ENCODE data around the gene CEBPZ. TPM values are rescaled to one million over a fixed set of nuclear protein-coding genes. Genes with fewer than 3 reads are reported as not detected.

CEBPZ gene
- total and polyA plus RNA-seq, 2 of the 13 experiments (the other 11 are each of a cell fraction or from before 2014, with no cell fraction given), result 14.4 to 117 TPM

- 0 out of 2 replicates have a peak, but pooled peaks have one; percentile 10 for TF ChIP-seq FLYWCH1 (CRISPR knock-in tag; IDR thresholded peaks at IDR 0.05)
- TF ChIP-seq SOX6 (IDR thresholded peaks at IDR 0.05), result no peak
- TF ChIP-seq SOX6 (CRISPR knock-in tag; IDR thresholded peaks at IDR 0.05), result peak; percentile 58; the same call in 1 of the 2 replicates
- TF ChIP-seq TOE1 (CRISPR knock-in tag; IDR thresholded peaks at IDR 0.05), result no peak
- no peak; the same call in none of the 2 replicates for TF ChIP-seq GABPA (IDR thresholded peaks at IDR 0.05; ENCODE audit: low read depth, low read length)
- TF ChIP-seq GABPA (CRISPR knock-in tag; IDR thresholded peaks at IDR 0.05; ENCODE audit: low read depth), result peak; percentile 88
- peak; percentile 68; the same call in 1 of the 2 replicates for TF ChIP-seq NCOA1 (CRISPR knock-in tag; IDR thresholded peaks at IDR 0.05)
- TF ChIP-seq ZNF574 (CRISPR knock-in tag; IDR thresholded peaks at IDR 0.05), result peak; percentile 77
- TF ChIP-seq REXO4 (CRISPR knock-in tag; IDR thresholded peaks at IDR 0.05; ENCODE audit: borderline replicate concordance), result no peak; the same call in 1 of the 2 replicates
- no peak for TF ChIP-seq ELK4 (CRISPR knock-in tag; IDR thresholded peaks at IDR 0.05; ENCODE audit: borderline replicate concordance)
- TF ChIP-seq ZNF7 (CRISPR knock-in tag; IDR thresholded peaks at IDR 0.05), result no peak; the same call in 1 of the 2 replicates
- no peak for TF ChIP-seq NPAS2 (CRISPR knock-in tag; IDR thresholded peaks at IDR 0.05; ENCODE audit: borderline replicate concordance)
- peak; percentile 99 for TF ChIP-seq ZNF225 (CRISPR knock-in tag; IDR thresholded peaks at IDR 0.05)
- TF ChIP-seq ZNF629 (CRISPR knock-in tag; conservative IDR thresholded peaks at IDR 0.05), result peak; percentile 29
- no peak for TF ChIP-seq ZKSCAN1 (IDR thresholded peaks at IDR 0.05; ENCODE audit: low read length)
- no peak; the same call in 1 of the 2 replicates for TF ChIP-seq ZBTB3 (CRISPR knock-in tag; IDR thresholded peaks at IDR 0.05; ENCODE audit: borderline replicate concordance, low read depth)
- TF ChIP-seq ZFP36 (IDR thresholded peaks at IDR 0.05; ENCODE audit: borderline replicate concordance, low read depth, low read length, partially characterized antibody), result no peak
- TF ChIP-seq DBP (CRISPR knock-in tag; IDR thresholded peaks at IDR 0.05; ENCODE audit: not compliant biosample characterization), result peak; percentile 30
- no peak for TF ChIP-seq GTF2F1 (IDR thresholded peaks at IDR 0.05; ENCODE audit: low read length)
- TF ChIP-seq SUZ12 (IDR thresholded peaks at IDR 0.05; ENCODE audit: low read depth, low read length), result no peak
- TF ChIP-seq SOX13 (IDR thresholded peaks at IDR 0.05), result peak; percentile 50; the same call in 1 of the 2 replicates
- TF ChIP-seq SOX13 (CRISPR knock-in tag; conservative IDR thresholded peaks at IDR 0.05 in 1 of 2, IDR thresholded peaks at IDR 0.05 in 1 of 2), result no peak
- no peak for TF ChIP-seq CREM (IDR thresholded peaks at IDR 0.05)
- no peak for TF ChIP-seq CREM (CRISPR knock-in tag; IDR thresholded peaks at IDR 0.05)
- TF ChIP-seq ZNF703 (CRISPR knock-in tag; IDR thresholded peaks at IDR 0.05; ENCODE audit: borderline replicate concordance), result 0 out of 2 replicates have a peak, but pooled peaks have one; percentile 78
- TF ChIP-seq THAP8 (CRISPR knock-in tag; IDR thresholded peaks at IDR 0.05; ENCODE audit: borderline replicate concordance), result no peak; the same call in 1 of the 2 replicates
Measured at GRCh38 chr2:37196320-37197195, 34.8 kb downstream of the CEBPZ start, which contains the start of gene CEBPZOS (continued).
